C4-2B (cell line): Measurements from ENCODE around the gene GSTT2.
"Not testable (repeated sequence)": the region's sequence is repeated elsewhere in the genome, so short reads cannot be mapped to it uniquely, and the experiment has no call there.

Experiments
- H3K27ac ChIP-seq: fragments of 450-650 bp; 2 replicates; pipeline ENCODE4 v1.5.1; 2017
- CTCF ChIP-seq: fragments of 450-650 bp; conservative IDR thresholded peaks from 2 replicates; pipeline ENCODE4 v1.5.1; 2017; ENCODE audit warnings: mild to moderate bottlenecking
- ZFX ChIP-seq: fragments of 450-650 bp; IDR thresholded peaks from 2 replicates; pipeline ENCODE4 v1.6.1; 2017

The GSTT2 gene

GRCh38 chr22:23997092-23997491 is 17.2 kb downstream of the GSTT2 start:
- no peak for TF ChIP-seq ZFX
- TF ChIP-seq CTCF = no peak
- no peak overlapping the region for H3K27ac ChIP-seq

GRCh38 chr22:23999779-24000178 is 19.8 kb downstream of the GSTT2 start:
- not testable (repeated sequence) for H3K27ac ChIP-seq

- no peak overlapping the region for H3K27ac ChIP-seq
- no peak for TF ChIP-seq ZFX
- TF ChIP-seq CTCF = no peak
These were observed 21.4 kb downstream of the GSTT2 start for GRCh38 chr22:24001314-24001713.

- no peak for TF ChIP-seq ZFX
- TF ChIP-seq CTCF = no peak
- no peak overlapping the region for H3K27ac ChIP-seq
These were observed 22.3 kb downstream of the GSTT2 start for GRCh38 chr22:24002272-24002671.

- TF ChIP-seq ZFX = no peak
- TF ChIP-seq CTCF = no peak
- no peak overlapping the region for H3K27ac ChIP-seq
These were observed 22.9 kb downstream of the GSTT2 start for GRCh38 chr22:24002851-24003250.

GRCh38 chr22:24003887-24004286 is 24.0 kb downstream of the GSTT2 start:
- TF ChIP-seq ZFX (no peak), CTCF (no peak)
- H3K27ac ChIP-seq = no peak overlapping the region

- TF ChIP-seq CTCF = no peak
- TF ChIP-seq ZFX = peak; percentile 62; the same call in 1 of the 2 replicates
- H3K27ac ChIP-seq = peak within 1 kb of the TSS; percentile 49
These were observed 25.3 kb downstream of the GSTT2 start, which contains the start of gene GSTT4 for GRCh38 chr22:24005201-24005600. GSTT4 (minus strand) TSS chr22:24005453; CDS start chr22:24005356, 97 bp downstream.

- peak overlapping the region; percentile 49 for H3K27ac ChIP-seq
- TF ChIP-seq CTCF (no peak), ZFX (no peak)
These were observed 26.4 kb downstream of the GSTT2 start for GRCh38 chr22:24006207-24006913.
